Osteoblast (primary cell): ENCODE data around the gene ANAPC4. TPM values are rescaled to one million over a fixed set of nuclear protein-coding genes. Genes with fewer than 3 reads are reported as not detected.

Experiments
- DNase-seq: peaks from one replicate; pipeline ENCODE4 v3.0.0; 2011; ENCODE audit warnings: low spot score, mixed read lengths; ENCODE audit not compliant: insufficient read length; ENCODE audit errors: missing footprints
- H2AFZ ChIP-seq: 2 replicates; pipeline ENCODE4 v1.6.0; 2011; ENCODE audit warnings: mild to moderate bottlenecking, low read length
- H3K27ac ChIP-seq: 2 replicates; pipeline ENCODE4 v1.5.1; 2011; ENCODE audit warnings: mild to moderate bottlenecking, low read depth, low read length, moderate library complexity
- H3K27me3 ChIP-seq: 2 replicates; pipeline ENCODE4 v1.6.0; 2012; ENCODE audit warnings: mild to moderate bottlenecking, control low read depth, inconsistent platforms, low read length, moderate library complexity; ENCODE audit not compliant: insufficient read depth
- H3K36me3 ChIP-seq: 2 replicates; pipeline ENCODE4 v1.5.1; 2011; ENCODE audit warnings: mild to moderate bottlenecking, low read length, control low read depth, moderate library complexity; ENCODE audit not compliant: insufficient read depth
- H3K4me1 ChIP-seq: 2 replicates; pipeline ENCODE4 v1.5.1; 2011; ENCODE audit warnings: mild to moderate bottlenecking, low read length, control low read depth, moderate library complexity; ENCODE audit not compliant: insufficient read depth
- H3K4me2 ChIP-seq: 2 replicates; pipeline ENCODE4 v1.6.0; 2011; ENCODE audit warnings: mild to moderate bottlenecking, low read length; ENCODE audit not compliant: insufficient read depth
- H3K4me3 ChIP-seq: fragments of 200-600 bp; sonication (generic); 3 replicates; pipeline ENCODE4 v1.5.1; 2012; ENCODE audit warnings: mild to moderate bottlenecking, low read length, inconsistent platforms; ENCODE audit not compliant: insufficient read depth
- H3K79me2 ChIP-seq: 2 replicates; pipeline ENCODE4 v1.6.0; 2012; ENCODE audit warnings: mild to moderate bottlenecking, low read length, control low read depth, inconsistent platforms; ENCODE audit not compliant: insufficient read depth
- H3K9me3 ChIP-seq: 2 replicates; pipeline ENCODE4 v1.5.1; 2011; ENCODE audit warnings: low read depth, low read length, control low read depth
- H4K20me1 ChIP-seq: 2 replicates; pipeline ENCODE4 v1.6.0; 2012; ENCODE audit warnings: mild to moderate bottlenecking, low read length, control low read depth; ENCODE audit not compliant: insufficient read depth
- total RNA-seq: library from RNA; depleted of rRNA; stranded (reverse); fragments of >200 nt; gene quantifications from 2 replicates; pipeline ENCODE4 v1.2.3, GENCODE V29; 2012
- TF ChIP-seq, protein P1 (sequence below): IDR thresholded peaks from 2 replicates; pipeline ENCODE4 v1.5.1; 2011; ENCODE audit warnings: mild to moderate bottlenecking, low read depth, low read length, moderate library complexity; ENCODE audit errors: extremely low read depth

Gene ANAPC4
- total RNA-seq, 1 donor = 28.2 TPM

GRCh38 chr4:25406081-25406692 lies 29.1 kb downstream of the ANAPC4 start:
- peak; percentile 57 for DNase-seq
- TF ChIP-seq, protein P1, sequence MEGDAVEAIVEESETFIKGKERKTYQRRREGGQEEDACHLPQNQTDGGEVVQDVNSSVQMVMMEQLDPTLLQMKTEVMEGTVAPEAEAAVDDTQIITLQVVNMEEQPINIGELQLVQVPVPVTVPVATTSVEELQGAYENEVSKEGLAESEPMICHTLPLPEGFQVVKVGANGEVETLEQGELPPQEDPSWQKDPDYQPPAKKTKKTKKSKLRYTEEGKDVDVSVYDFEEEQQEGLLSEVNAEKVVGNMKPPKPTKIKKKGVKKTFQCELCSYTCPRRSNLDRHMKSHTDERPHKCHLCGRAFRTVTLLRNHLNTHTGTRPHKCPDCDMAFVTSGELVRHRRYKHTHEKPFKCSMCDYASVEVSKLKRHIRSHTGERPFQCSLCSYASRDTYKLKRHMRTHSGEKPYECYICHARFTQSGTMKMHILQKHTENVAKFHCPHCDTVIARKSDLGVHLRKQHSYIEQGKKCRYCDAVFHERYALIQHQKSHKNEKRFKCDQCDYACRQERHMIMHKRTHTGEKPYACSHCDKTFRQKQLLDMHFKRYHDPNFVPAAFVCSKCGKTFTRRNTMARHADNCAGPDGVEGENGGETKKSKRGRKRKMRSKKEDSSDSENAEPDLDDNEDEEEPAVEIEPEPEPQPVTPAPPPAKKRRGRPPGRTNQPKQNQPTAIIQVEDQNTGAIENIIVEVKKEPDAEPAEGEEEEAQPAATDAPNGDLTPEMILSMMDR = no peak
- Histone ChIP-seq H4K20me1 (no peaks in the 10 kb centered on the region), H3K36me3 (peaks cover 32% of the 10 kb centered on the region), H3K4me3 (no peak overlapping the region), H3K9me3 (no peaks in the 10 kb centered on the region), H3K79me2 (no peaks in the 10 kb centered on the region), H3K27me3 (no peaks in the 10 kb centered on the region), H3K4me1 (peaks cover 26% of the 10 kb centered on the region), H2AFZ (no peak overlapping the region), H3K27ac (peak overlapping the region; percentile 48), H3K4me2 (peak overlapping the region; percentile 61)

DNA sequence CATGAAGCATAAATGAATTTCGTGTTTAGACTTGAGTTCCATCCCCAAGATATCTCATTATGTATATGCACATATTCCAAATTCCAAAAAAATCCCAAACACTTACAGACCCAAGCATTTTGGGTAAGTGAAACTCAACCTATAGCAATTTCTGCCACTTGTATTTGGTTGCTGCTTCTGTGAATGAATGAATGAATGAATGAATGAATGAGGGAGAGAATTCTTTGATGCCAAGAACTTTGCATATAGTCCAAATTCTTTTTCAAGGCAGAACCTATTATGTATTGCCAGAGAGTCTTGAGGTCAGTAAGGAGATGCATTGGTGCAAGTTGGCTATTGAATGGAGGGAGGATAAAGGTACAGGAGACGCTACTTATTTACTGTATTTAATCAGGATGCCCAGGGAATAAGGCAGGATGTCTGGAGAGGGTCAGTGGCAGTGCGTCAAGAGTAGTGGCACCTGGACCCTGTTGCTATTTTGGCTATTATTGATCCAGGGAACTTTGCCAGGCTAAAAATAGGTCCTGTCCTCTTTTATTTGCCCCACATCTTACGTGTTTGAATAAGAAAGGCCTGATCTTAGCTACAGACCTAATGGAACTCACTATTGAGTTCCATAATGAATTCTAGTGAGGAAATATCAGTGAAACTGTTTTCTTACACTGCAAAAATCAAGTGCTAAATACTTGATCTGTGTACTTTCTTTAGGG lies 33.9 kb downstream of the ANAPC4 start:
- DNase-seq = no peak
- Histone ChIP-seq H4K20me1 (no peaks in the 10 kb centered on the region), H3K27ac (no peak overlapping the region), H3K79me2 (no peaks in the 10 kb centered on the region), H3K36me3 (peaks cover 60% of the 10 kb centered on the region), H3K4me2 (no peak overlapping the region), H3K27me3 (no peaks in the 10 kb centered on the region), H2AFZ (no peak overlapping the region), H3K9me3 (no peaks in the 10 kb centered on the region), H3K4me1 (peaks cover 7% of the 10 kb centered on the region), H3K4me3 (no peak overlapping the region)
- TF ChIP-seq, protein P1 = no peak

DNA sequence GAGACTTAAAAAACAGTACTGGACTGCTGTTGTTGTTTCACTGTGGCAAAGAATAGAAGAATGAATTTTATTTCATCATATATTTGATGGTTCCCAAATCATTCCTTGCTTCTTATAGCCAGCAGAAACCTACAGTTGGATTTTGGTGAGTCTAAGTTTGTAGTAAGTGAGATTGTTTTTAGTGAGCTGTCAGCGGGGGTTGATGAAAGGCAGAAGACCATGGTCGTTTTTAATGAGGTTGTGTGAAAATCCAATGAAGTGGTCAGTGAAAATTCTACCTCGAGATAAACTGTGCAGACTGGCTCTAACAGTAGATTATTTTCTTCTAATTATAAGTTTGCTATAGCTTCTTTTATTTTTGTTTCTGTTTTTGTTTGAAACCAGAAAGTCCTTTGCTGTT lies 36.2 kb downstream of the ANAPC4 start:
- Histone ChIP-seq H4K20me1 (no peaks in the 10 kb centered on the region), H3K27ac (no peak overlapping the region), H3K36me3 (peaks cover 72% of the 10 kb centered on the region), H3K4me2 (no peak overlapping the region), H3K9me3 (no peaks in the 10 kb centered on the region), H2AFZ (no peak overlapping the region), H3K27me3 (no peaks in the 10 kb centered on the region), H3K4me3 (no peak overlapping the region), H3K4me1 (no peaks in the 10 kb centered on the region), H3K79me2 (no peaks in the 10 kb centered on the region)
- no peak for DNase-seq
- TF ChIP-seq, protein P1 = no peak

DNA sequence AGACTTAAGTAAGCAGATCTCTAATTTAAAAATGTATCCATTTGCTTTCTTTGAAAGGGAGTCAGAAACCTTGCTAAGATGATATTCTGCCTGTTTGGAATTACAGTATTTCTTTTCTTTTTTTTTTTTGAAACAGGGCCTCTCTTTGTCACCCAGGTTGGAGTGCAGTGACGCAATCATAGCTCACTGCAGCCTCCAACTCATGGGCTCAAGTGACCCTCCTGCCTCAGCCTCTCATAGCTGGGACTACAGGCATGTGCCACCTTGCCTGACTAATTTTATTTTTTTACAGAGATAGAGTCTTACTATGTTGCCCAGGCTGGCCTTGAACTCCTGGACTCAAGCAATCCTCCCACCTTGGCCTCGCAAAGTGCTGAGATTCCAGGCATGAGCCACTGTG lies 40.0 kb downstream of the ANAPC4 start:
- Histone ChIP-seq H3K4me2 (no peak overlapping the region), H3K4me3 (no peak overlapping the region), H3K79me2 (no peaks in the 10 kb centered on the region), H4K20me1 (no peaks in the 10 kb centered on the region), H3K27me3 (no peaks in the 10 kb centered on the region), H3K27ac (no peak overlapping the region), H3K9me3 (no peaks in the 10 kb centered on the region), H3K36me3 (peaks cover 51% of the 10 kb centered on the region), H2AFZ (no peak overlapping the region), H3K4me1 (no peaks in the 10 kb centered on the region)
- TF ChIP-seq, protein P1 = no peak
- no peak for DNase-seq
